ENCODE measurements around the gene SLC35B2.

DNA sequence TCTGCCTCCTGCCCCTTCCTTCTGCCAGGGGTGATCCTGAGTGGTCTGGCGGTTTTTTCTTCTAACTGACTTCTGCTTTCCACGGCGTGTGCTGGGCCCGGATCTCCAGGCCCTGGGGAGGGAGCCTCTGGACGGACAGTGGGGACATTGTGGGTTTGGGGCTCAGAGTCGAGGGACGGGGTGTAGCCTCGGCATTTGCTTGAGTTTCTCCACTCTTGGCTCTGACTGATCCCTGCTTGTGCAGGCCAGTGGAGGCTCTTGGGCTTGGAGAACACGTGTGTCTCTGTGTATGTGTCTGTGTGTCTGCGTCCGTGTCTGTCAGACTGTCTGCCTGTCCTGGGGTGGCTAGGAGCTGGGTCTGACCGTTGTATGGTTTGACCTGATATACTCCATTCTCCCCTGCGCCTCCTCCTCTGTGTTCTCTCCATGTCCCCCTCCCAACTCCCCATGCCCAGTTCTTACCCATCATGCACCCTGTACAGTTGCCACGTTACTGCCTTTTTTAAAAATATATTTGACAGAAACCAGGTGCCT, 23.7 kb downstream of the SLC35B2 start:
- TF ChIP-seq, protein P1, sequence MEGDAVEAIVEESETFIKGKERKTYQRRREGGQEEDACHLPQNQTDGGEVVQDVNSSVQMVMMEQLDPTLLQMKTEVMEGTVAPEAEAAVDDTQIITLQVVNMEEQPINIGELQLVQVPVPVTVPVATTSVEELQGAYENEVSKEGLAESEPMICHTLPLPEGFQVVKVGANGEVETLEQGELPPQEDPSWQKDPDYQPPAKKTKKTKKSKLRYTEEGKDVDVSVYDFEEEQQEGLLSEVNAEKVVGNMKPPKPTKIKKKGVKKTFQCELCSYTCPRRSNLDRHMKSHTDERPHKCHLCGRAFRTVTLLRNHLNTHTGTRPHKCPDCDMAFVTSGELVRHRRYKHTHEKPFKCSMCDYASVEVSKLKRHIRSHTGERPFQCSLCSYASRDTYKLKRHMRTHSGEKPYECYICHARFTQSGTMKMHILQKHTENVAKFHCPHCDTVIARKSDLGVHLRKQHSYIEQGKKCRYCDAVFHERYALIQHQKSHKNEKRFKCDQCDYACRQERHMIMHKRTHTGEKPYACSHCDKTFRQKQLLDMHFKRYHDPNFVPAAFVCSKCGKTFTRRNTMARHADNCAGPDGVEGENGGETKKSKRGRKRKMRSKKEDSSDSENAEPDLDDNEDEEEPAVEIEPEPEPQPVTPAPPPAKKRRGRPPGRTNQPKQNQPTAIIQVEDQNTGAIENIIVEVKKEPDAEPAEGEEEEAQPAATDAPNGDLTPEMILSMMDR (IDR thresholded peaks at IDR 0.05): no peak
- no peak for TF ChIP-seq EZH2 (IDR thresholded peaks at IDR 0.05)

Data from neural progenitor cell (in vitro differentiated cells).